Stomach (tissue), 4 donors: ENCODE measurements around the gene NWD2.

ENCODE experiments used
- EP300 ChIP-seq: sonication (generic); formaldehyde crosslinking; IDR thresholded peaks from one replicate; pipeline ENCODE4 v1.6.1; 2017; ENCODE audit warnings: antibody characterized with exemption
- POLR2A ChIP-seq, 4 donors: fragments of 450-650 bp; IDR thresholded peaks; one replicate each; pipeline ENCODE4 v1.6.1; 2016; ENCODE audit warnings: antibody characterized with exemption in 4 of 4, control low read depth in 2 of 4, mild to moderate bottlenecking in 1 of 4, moderate library complexity in 1 of 4
- TF ChIP-seq, protein P1 (sequence below), 7 experiments: fragments of 450-650 bp in 4 of 7; fragments of 200-600 bp in 3 of 7; sonication (generic) in 3 of 7; IDR thresholded peaks; one replicate each; pipeline ENCODE4 v1.5.1; 2016 to 2019; ENCODE audit warnings: antibody characterized with exemption in 7 of 7, control low read depth in 2 of 7, mild to moderate bottlenecking in 1 of 7

DNA sequence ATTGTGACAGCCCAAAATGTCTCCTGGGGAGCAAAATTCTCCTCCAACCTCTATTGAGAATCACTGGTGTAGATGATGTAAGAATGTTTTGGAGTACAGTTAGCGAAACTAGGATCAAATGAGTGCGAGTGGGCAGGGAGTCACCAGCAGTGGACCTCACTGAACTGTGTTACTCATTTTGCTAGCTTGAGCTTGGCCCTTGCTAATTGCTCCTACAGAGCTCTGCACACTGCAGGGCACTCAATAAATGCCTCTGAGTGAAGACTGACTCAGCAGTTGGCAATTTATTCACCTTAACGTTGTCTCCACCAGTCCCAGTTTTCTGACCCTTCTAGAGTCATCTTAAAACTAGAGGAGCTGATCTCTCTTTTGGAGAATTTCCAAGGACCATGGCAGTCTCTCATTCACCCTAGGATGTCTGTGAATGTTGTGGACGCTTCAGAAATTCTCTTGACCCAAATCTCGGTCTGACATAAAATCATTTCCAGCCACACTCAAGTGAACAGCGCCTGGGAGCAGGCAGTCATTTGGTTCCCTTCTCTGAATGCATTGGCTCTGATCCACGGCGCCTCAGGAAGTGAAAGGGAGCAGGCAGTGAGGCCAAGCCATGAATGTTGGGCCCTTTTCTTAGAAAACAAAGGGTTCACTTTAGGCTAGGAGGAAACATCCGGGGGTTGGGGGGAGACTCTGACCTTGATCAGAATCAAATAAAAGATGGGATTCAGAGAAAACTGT lies 148.1 kb downstream of the NWD2 start:
- TF ChIP-seq POLR2A (IDR thresholded peaks at IDR 0.05): no peak
- TF ChIP-seq, protein P1, sequence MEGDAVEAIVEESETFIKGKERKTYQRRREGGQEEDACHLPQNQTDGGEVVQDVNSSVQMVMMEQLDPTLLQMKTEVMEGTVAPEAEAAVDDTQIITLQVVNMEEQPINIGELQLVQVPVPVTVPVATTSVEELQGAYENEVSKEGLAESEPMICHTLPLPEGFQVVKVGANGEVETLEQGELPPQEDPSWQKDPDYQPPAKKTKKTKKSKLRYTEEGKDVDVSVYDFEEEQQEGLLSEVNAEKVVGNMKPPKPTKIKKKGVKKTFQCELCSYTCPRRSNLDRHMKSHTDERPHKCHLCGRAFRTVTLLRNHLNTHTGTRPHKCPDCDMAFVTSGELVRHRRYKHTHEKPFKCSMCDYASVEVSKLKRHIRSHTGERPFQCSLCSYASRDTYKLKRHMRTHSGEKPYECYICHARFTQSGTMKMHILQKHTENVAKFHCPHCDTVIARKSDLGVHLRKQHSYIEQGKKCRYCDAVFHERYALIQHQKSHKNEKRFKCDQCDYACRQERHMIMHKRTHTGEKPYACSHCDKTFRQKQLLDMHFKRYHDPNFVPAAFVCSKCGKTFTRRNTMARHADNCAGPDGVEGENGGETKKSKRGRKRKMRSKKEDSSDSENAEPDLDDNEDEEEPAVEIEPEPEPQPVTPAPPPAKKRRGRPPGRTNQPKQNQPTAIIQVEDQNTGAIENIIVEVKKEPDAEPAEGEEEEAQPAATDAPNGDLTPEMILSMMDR (IDR thresholded peaks at IDR 0.05): no peak
- TF ChIP-seq EP300: no peak
